Measurements from ENCODE around the gene IGFBP6. TPM values are rescaled to one million over a fixed set of nuclear protein-coding genes. Genes with fewer than 3 reads are reported as not detected.

IGFBP6 gene
- total RNA-seq, 1 experiment from 2014 or later = 4.2 TPM

- no peaks in the 10 kb centered on the region for H4K20me1 ChIP-seq (ENCODE audit: control insufficient read depth, insufficient read depth, insufficient read length)
- DNase-seq = peak; percentile 93
- no peaks in the 10 kb centered on the region for H3K9me3 ChIP-seq (ENCODE audit: control insufficient read depth, low read depth, low read length)
Observed at GRCh38 chr12:53053218-53054111, 44.0 kb upstream of the IGFBP6 start.

More at GRCh38 chr12:53053218-53054111, 44.0 kb upstream of the IGFBP6 start:
- peaks cover 32% of the 10 kb centered on the region for H3K27me3 Mint-ChIP-seq (ENCODE audit: low read depth)
- Histone ChIP-seq H3T11ph (ENCODE audit: low read length) (no peak overlapping the region), H3K79me2 (ENCODE audit: insufficient read depth, low read length) (no peaks in the 10 kb centered on the region; the same call in 1 of the 2 replicates), H2AK5ac (ENCODE audit: insufficient read length, low read length) (no peak overlapping the region), H2BK20ac (ENCODE audit: low read depth, low read length, poor library complexity, severe bottlenecking) (no peak overlapping the region), H3K23ac (ENCODE audit: insufficient read length, low read depth, low read length) (no peak overlapping the region), H3K27ac (ENCODE audit: insufficient read length, low read depth, low read length) (no peak overlapping the region), H2BK5ac (ENCODE audit: insufficient read length, low read length) (no peak overlapping the region), H3K79me1 (ENCODE audit: insufficient read depth, low read depth, low read length, poor library complexity, severe bottlenecking) (no peaks in the 10 kb centered on the region), H4K91ac (ENCODE audit: insufficient read length, low read depth, low read length) (no peak overlapping the region), H3K9ac (ENCODE audit: extremely low read depth, insufficient read length, low read length) (no peak overlapping the region), H3K4me1 (ENCODE audit: insufficient read depth, low read length) (peaks cover 20% of the 10 kb centered on the region; the same call in 1 of the 2 replicates), H3K18ac (ENCODE audit: insufficient read length, low read depth, low read length) (no peak overlapping the region), H2BK15ac (ENCODE audit: low read depth, low read length) (no peak overlapping the region), H3K56ac (ENCODE audit: insufficient read length, low read depth, low read length) (no peak overlapping the region), H3K4ac (ENCODE audit: low read depth, low read length) (no peak overlapping the region), H4K8ac (replicated peaks; ENCODE audit: insufficient read length, low read depth, low read length) (no peak overlapping the region), H2AFZ (ENCODE audit: low read length) (no peak overlapping the region), H3K4me2 (ENCODE audit: insufficient read depth, insufficient read length, low read length) (peak overlapping the region; percentile 55), H2BK120ac (ENCODE audit: low read depth, low read length, poor library complexity, severe bottlenecking) (no peak overlapping the region), H3K14ac (ENCODE audit: insufficient read depth, low read length) (no peak overlapping the region; the same call in 1 of the 2 replicates), H3K27me3 (ENCODE audit: insufficient read depth, low read length) (no peaks in the 10 kb centered on the region), H3K23me2 (ENCODE audit: insufficient read length, low read depth, low read length, poor library complexity, severe bottlenecking) (peaks cover 3% of the 10 kb centered on the region), H2BK12ac (ENCODE audit: insufficient read length, low read depth, low read length) (no peak overlapping the region), H4K5ac (ENCODE audit: insufficient read length, low read depth, low read length) (no peak overlapping the region)
- H3K4me3 Mint-ChIP-seq = peak overlapping the region; percentile 89 to 96
- peaks cover 6 to 8% (median 7%) of the 10 kb centered on the region in 3 experiments; a peak in 5 of 7 replicates for H3K36me3 Mint-ChIP-seq (ENCODE audit: insufficient read depth in 1 of 3, low read depth in 3 of 3)
- peaks cover 35 to 42% of the 10 kb centered on the region in 2 experiments for H3K4me1 Mint-ChIP-seq
- peak overlapping the region; percentile 94 to 98 (median 97); a peak in 5 of 7 replicates for H3K27ac Mint-ChIP-seq
- TF ChIP-seq CTCF (conservative IDR thresholded peaks at IDR 0.05) = peak; percentile 91
- no CpG with 5 or more reads among the region's 16 CpGs for WGBS (ENCODE audit: extremely low coverage, insufficient read length, low lambda C conversion rate)
- H3K9me3 Mint-ChIP-seq = no peaks in the 10 kb centered on the region
